ENCODE data around the gene ZNF547. TPM values are rescaled to one million over a fixed set of nuclear protein-coding genes. Genes with fewer than 3 reads are reported as not detected.

ZNF547 gene
- total and polyA plus RNA-seq, 2 experiments from 2014 or later: 1.4 to 2.0 TPM

GRCh38 chr19:57348136-57348535 lies 15.2 kb upstream of the ZNF547 start:
- DNase-seq: peak; percentile 83
- in situ Hi-C loops (cut with MboI): no loop called here

GRCh38 chr19:57350877-57351805 lies 12.2 kb upstream of the ZNF547 start, which contains the start of gene ZNF304:
TSS of gene ZNF304 (plus strand) at chr19:57351271. CDS start at chr19:57351665, 394 bp downstream.
- WGBS, 2 experiments (ENCODE audit: low coverage in 1 of 2, low lambda C conversion rate in 2 of 2, missing lambda C conversion rate in 2 of 2): 0 to 1% methylated on average over 57 of the region's 57 CpGs
- no peak for TF ChIP-seq EZH2 (IDR thresholded peaks at IDR 0.05; ENCODE audit: insufficient read depth, poor library complexity, severe bottlenecking)
- TF ChIP-seq EZH2phosphoT487 (IDR thresholded peaks at IDR 0.05; ENCODE audit: insufficient read depth, low read depth): no peak
- peaks cover 50% of the 10 kb centered on the region for H3K79me2 ChIP-seq (ENCODE audit: insufficient read depth)
- no peaks in the 10 kb centered on the region for H3K9me3 ChIP-seq (ENCODE audit: low read depth)
- H3K27me3 ChIP-seq (replicated peaks; ENCODE audit: insufficient read depth): no peaks in the 10 kb centered on the region
- peaks cover 8% of the 10 kb centered on the region; the same call in 1 of the 2 replicates for H3K36me3 ChIP-seq (ENCODE audit: low read depth)
- H4K20me1 ChIP-seq (ENCODE audit: insufficient read depth): no peaks in the 10 kb centered on the region
- peak within 1 kb of the TSS; percentile 95 for H3K4me2 ChIP-seq (ENCODE audit: unreplicated experiment)
- peak within 1 kb of the TSS; percentile 79 for H3K27ac ChIP-seq
- H3F3A ChIP-seq (ENCODE audit: insufficient read depth): peaks cover 8% of the 10 kb centered on the region; the same call in 1 of the 2 replicates
- peak within 1 kb of the TSS; percentile 95 for H3K9ac ChIP-seq
- no peaks in the 10 kb centered on the region for H3K9me2 ChIP-seq (ENCODE audit: insufficient read depth)
- H3K4me3 ChIP-seq: peak within 1 kb of the TSS; percentile 86
- H2AFZ ChIP-seq: peak within 1 kb of the TSS; percentile 98
- in situ Hi-C loops (cut with MboI): no loop called here
- DNase-seq: peak; percentile 98
- H3K4me1 ChIP-seq (ENCODE audit: insufficient read depth): peaks cover 23% of the 10 kb centered on the region

More at GRCh38 chr19:57348136-57348535, 15.2 kb upstream of the ZNF547 start:
- TF ChIP-seq EZH2 (IDR thresholded peaks at IDR 0.05; ENCODE audit: insufficient read depth, poor library complexity, severe bottlenecking) (no peak), EZH2phosphoT487 (IDR thresholded peaks at IDR 0.05; ENCODE audit: insufficient read depth, low read depth) (no peak)
- Histone ChIP-seq H3K79me2 (ENCODE audit: insufficient read depth) (peaks cover 21% of the 10 kb centered on the region), H3K9me2 (ENCODE audit: insufficient read depth) (no peaks in the 10 kb centered on the region), H2AFZ (peak overlapping the region; percentile 66), H3K4me3 (no peak overlapping the region), H3K27me3 (replicated peaks; ENCODE audit: insufficient read depth) (no peaks in the 10 kb centered on the region), H3K36me3 (ENCODE audit: low read depth) (no peaks in the 10 kb centered on the region), H3K9ac (peak overlapping the region; percentile 76), H3K27ac (peak overlapping the region; percentile 92), H3K9me3 (ENCODE audit: low read depth) (no peaks in the 10 kb centered on the region), H3K4me1 (ENCODE audit: insufficient read depth) (peaks cover 23% of the 10 kb centered on the region), H3K4me2 (ENCODE audit: unreplicated experiment) (peak overlapping the region; percentile 62), H4K20me1 (ENCODE audit: insufficient read depth) (no peaks in the 10 kb centered on the region), H3F3A (ENCODE audit: insufficient read depth) (peaks cover 8% of the 10 kb centered on the region; the same call in 1 of the 2 replicates)
- WGBS, 2 experiments (ENCODE audit: low coverage in 1 of 2, low lambda C conversion rate in 2 of 2, missing lambda C conversion rate in 2 of 2): 40 to 52% methylated on average over 3 of the region's 3 CpGs

- 18 to 24% methylated on average over 7 of the region's 7 CpGs for WGBS, 2 experiments (ENCODE audit: low coverage in 1 of 2, low lambda C conversion rate in 2 of 2, missing lambda C conversion rate in 2 of 2)
- Histone ChIP-seq H3K9me2 (ENCODE audit: insufficient read depth) (no peaks in the 10 kb centered on the region), H3K79me2 (ENCODE audit: insufficient read depth) (peaks cover 55% of the 10 kb centered on the region), H3K9me3 (ENCODE audit: low read depth) (no peaks in the 10 kb centered on the region), H3K27ac (peak overlapping the region; percentile 79), H3K27me3 (replicated peaks; ENCODE audit: insufficient read depth) (no peaks in the 10 kb centered on the region), H2AFZ (peak overlapping the region; percentile 98), H3K4me3 (peak overlapping the region; percentile 86), H3F3A (ENCODE audit: insufficient read depth) (peaks cover 8% of the 10 kb centered on the region; the same call in 1 of the 2 replicates), H3K4me1 (ENCODE audit: insufficient read depth) (peaks cover 23% of the 10 kb centered on the region), H3K36me3 (ENCODE audit: low read depth) (peaks cover 15% of the 10 kb centered on the region; the same call in 1 of the 2 replicates), H3K4me2 (ENCODE audit: unreplicated experiment) (peak overlapping the region; percentile 95), H4K20me1 (ENCODE audit: insufficient read depth) (no peaks in the 10 kb centered on the region), H3K9ac (peak overlapping the region; percentile 95)
- peak; percentile 69 for DNase-seq
- no peak for TF ChIP-seq EZH2phosphoT487 (IDR thresholded peaks at IDR 0.05; ENCODE audit: insufficient read depth, low read depth)
- no peak for TF ChIP-seq EZH2 (IDR thresholded peaks at IDR 0.05; ENCODE audit: insufficient read depth, poor library complexity, severe bottlenecking)
- in situ Hi-C loops (cut with MboI): no loop called here
Measured at GRCh38 chr19:57351867-57352266, 11.5 kb upstream of the ZNF547 start.

- H3K9me3 ChIP-seq (ENCODE audit: low read depth): no peaks in the 10 kb centered on the region
- 0 out of 2 replicates have a peak, but pooled peaks cover 6% of the 10 kb centered on the region for H3F3A ChIP-seq (ENCODE audit: insufficient read depth)
- H3K27me3 ChIP-seq (replicated peaks; ENCODE audit: insufficient read depth): no peaks in the 10 kb centered on the region
- no peak overlapping the region for H3K27ac ChIP-seq
- WGBS, 2 experiments (ENCODE audit: low coverage in 1 of 2, low lambda C conversion rate in 2 of 2, missing lambda C conversion rate in 2 of 2): 92 to 95% methylated on average over 4 of the region's 4 CpGs
- H3K79me2 ChIP-seq (ENCODE audit: insufficient read depth): peaks cover 86% of the 10 kb centered on the region
- H3K9ac ChIP-seq: no peak overlapping the region
- H2AFZ ChIP-seq: no peak overlapping the region
- H3K4me2 ChIP-seq (ENCODE audit: unreplicated experiment): no peak overlapping the region
- in situ Hi-C loops (cut with MboI): no loop called here
- no peak for DNase-seq
- H3K9me2 ChIP-seq (ENCODE audit: insufficient read depth): no peaks in the 10 kb centered on the region
- no peak for TF ChIP-seq EZH2phosphoT487 (IDR thresholded peaks at IDR 0.05; ENCODE audit: insufficient read depth, low read depth)
- TF ChIP-seq EZH2 (IDR thresholded peaks at IDR 0.05; ENCODE audit: insufficient read depth, poor library complexity, severe bottlenecking): no peak
- no peaks in the 10 kb centered on the region for H4K20me1 ChIP-seq (ENCODE audit: insufficient read depth)
- H3K36me3 ChIP-seq (ENCODE audit: low read depth): peaks cover 26% of the 10 kb centered on the region; the same call in 1 of the 2 replicates
- peaks cover 11% of the 10 kb centered on the region for H3K4me1 ChIP-seq (ENCODE audit: insufficient read depth)
- no peak overlapping the region for H3K4me3 ChIP-seq
Measured at GRCh38 chr19:57355916-57356315, 7.4 kb upstream of the ZNF547 start.

Measured in GM23248 (cell line).